IgD-negative memory B cell (primary cell): ENCODE measurements around the gene NOX4. TPM values are rescaled to one million over a fixed set of nuclear protein-coding genes. Genes with fewer than 3 reads are reported as not detected.
A peak's percentile ranks its signal among the peaks of the same experiment; 100 is the strongest.
"Not testable (repeated sequence)": the region's sequence is repeated elsewhere in the genome, so short reads cannot be mapped to it uniquely, and the experiment has no call there.

ENCODE experiments used
- H3K27ac Mint-ChIP-seq, 3 donors: one replicate each; pipeline ENCODE4 v1.8.0; 2020 to 2022; ENCODE audit warnings: mild to moderate bottlenecking in 3 of 3, mixed read lengths in 3 of 3, moderate library complexity in 1 of 3
- H3K27me3 Mint-ChIP-seq: one replicate; pipeline ENCODE4 v1.8.0; 2021; ENCODE audit warnings: mixed read lengths
- H3K36me3 Mint-ChIP-seq: one replicate; pipeline ENCODE4 v1.8.0; 2020; ENCODE audit warnings: mild to moderate bottlenecking, mixed read lengths
- H3K4me1 Mint-ChIP-seq, 3 donors: one replicate each; pipeline ENCODE4 v1.8.0; 2020 to 2022; ENCODE audit warnings: mixed read lengths in 3 of 3, mild to moderate bottlenecking in 1 of 3
- H3K4me3 Mint-ChIP-seq, 4 donors: one replicate each; pipeline ENCODE4 v1.8.0; 2020 to 2022; ENCODE audit warnings: mild to moderate bottlenecking in 4 of 4, mixed read lengths in 4 of 4, moderate library complexity in 3 of 4
- H3K9me3 Mint-ChIP-seq, 3 donors: one replicate each; pipeline ENCODE4 v1.8.0; 2020 to 2021; ENCODE audit warnings: mixed read lengths in 3 of 3, mild to moderate bottlenecking in 1 of 3
- polyA plus RNA-seq: library from polyadenylated mRNA; unstranded; fragments of 300-500 nt; fragmentation: Illumina TruSeq; gene quantifications from one replicate; pipeline ENCODE4 v1.2.3, GENCODE V29; 2021

NOX4 gene
- polyA plus RNA-seq, 1 donor from 2014 or later: not detected

DNA sequence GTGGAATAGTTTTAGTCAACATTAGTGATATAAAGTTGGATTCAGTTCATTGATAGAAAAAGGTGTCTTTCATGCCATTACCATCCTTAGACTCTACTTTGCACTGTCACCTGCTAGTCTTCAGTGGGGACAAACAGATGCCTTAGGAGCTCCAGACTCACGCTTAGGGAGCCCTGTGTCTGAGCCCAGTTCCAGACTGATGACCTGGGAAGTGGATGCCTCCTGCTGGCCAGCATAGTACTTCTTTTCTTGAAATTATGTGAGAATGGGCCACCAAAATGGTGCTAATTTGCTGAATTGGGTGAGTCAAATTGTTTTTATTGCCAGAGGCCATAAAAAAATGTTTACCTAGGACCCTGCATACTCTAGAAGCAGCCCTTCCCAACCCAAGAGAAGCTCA, 53.9 kb downstream of the NOX4 start:
- Mint-ChIP-seq H3K27me3 (no peaks in the 10 kb centered on the region), H3K4me3 (no peak overlapping the region), H3K36me3 (no peaks in the 10 kb centered on the region)

DNA sequence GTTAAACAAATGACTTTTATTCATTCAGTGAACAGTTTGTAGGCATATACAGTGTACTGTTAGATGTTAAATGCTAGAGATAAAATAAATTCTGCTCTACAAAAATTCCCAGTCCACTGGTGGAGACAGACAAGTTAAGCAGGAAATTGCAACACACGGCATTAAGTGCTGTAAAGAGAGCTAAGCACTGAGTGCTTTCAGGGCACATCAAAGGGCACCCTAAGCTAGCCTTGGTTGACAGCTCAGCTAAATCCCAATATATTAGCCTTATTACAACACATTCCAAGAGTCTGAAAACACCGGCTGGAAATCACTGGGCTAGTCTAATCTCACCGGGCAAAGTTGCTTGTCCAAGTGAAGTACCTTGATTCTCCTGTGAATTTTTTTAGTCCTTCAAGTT, 55.1 kb downstream of the NOX4 start:
- H3K4me1 Mint-ChIP-seq: no peaks in the 10 kb centered on the region
- H3K9me3 Mint-ChIP-seq: peaks cover 0 to 3% (median 0%) of the 10 kb centered on the region in 3 donors
- no peak overlapping the region for H3K27ac Mint-ChIP-seq
- no peaks in the 10 kb centered on the region for H3K36me3 Mint-ChIP-seq
- H3K27me3 Mint-ChIP-seq: no peaks in the 10 kb centered on the region
- no peak overlapping the region for H3K4me3 Mint-ChIP-seq

More for the DNA sequence above, 53.9 kb downstream of the NOX4 start:
- Mint-ChIP-seq H3K9me3 (peaks cover 0 to 3% (median 0%) of the 10 kb centered on the region in 3 donors), H3K4me1 (no peaks in the 10 kb centered on the region), H3K27ac (no peak overlapping the region)

DNA sequence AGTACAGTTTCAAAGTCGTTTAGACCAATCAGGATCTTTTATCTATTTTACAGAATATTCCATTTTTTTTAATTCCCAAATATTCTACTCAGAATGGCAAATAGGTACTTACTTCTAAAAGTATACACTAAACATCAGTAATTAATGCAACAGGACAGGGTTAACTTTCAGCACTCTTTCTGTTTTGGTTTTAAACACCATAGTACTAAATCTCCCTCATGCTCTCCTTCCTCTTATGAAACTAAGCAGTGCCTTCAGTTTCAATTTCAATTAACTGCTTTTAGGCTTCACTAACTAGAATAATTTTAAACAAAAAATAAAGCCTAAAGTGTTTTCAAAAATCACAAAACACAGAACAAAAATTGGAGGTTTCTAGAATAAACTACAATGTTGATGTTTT, 57.9 kb downstream of the NOX4 start:
- no peaks in the 10 kb centered on the region for H3K27me3 Mint-ChIP-seq
- H3K27ac Mint-ChIP-seq: no peak overlapping the region
- H3K4me3 Mint-ChIP-seq: no peak overlapping the region
- peaks cover 0 to 3% (median 2%) of the 10 kb centered on the region in 3 donors for H3K9me3 Mint-ChIP-seq
- H3K36me3 Mint-ChIP-seq: no peaks in the 10 kb centered on the region
- H3K4me1 Mint-ChIP-seq: no peaks in the 10 kb centered on the region

DNA sequence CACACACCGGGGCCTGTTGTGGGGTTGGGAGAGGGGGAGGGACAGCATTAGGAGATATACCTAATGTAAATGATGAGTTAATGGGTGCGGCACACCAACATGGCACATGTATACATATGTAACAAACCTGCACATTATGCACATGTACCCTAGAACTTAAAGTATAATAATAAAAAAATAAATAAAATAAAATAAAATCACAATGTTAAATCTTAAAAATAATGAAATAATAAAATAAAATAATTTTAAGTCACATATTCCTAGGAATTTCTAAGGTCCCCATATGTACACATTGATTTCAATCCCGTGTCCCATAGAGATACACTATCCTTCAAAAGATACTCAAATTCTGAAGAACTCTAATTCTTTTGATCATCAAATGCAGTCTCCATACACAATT, 59.0 kb downstream of the NOX4 start:
- not testable (repeated sequence) for H3K27me3 Mint-ChIP-seq, H3K4me1 Mint-ChIP-seq, H3K4me3 Mint-ChIP-seq, H3K9me3 Mint-ChIP-seq, H3K36me3 Mint-ChIP-seq, H3K27ac Mint-ChIP-seq

DNA sequence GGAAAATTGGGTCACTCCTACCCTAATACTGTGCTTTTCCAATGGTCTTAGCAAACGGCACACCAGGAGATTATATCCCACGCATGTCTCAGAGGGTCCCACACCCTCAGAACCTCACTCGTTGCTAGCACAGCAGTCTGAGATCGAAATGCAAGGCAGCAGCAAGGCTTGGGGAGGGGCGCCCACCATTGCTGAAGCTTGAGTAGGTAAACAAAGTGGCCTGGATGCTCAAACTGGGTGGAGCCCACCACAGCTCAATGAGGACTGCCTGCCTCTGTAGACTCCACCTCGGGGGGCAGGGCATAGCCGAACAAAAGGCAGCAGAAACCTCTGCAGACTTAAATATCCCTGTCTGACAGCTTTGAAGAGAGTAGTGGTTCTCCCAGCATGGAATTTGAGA, 64.7 kb downstream of the NOX4 start:
- H3K4me1 Mint-ChIP-seq, H3K27me3 Mint-ChIP-seq, H3K4me3 Mint-ChIP-seq, H3K27ac Mint-ChIP-seq, H3K36me3 Mint-ChIP-seq, H3K9me3 Mint-ChIP-seq: not testable (repeated sequence)

DNA sequence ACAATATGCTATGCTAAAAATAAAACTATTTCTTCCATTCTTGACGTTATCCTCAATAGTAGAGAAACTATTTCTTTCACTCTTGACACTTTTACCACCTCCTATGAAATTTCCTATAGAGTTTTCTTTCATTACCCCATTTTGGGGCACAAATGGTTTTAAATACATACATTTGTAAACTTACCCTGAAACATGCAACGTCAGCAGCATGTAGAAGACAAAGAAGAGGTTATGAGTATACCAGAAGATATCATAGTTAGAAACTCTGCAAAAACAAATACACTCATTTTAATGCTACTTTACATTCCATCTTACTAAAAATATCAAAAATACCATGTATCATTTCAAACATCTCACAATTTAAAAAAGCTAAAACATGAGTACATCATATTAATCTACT, 69.5 kb downstream of the NOX4 start:
- H3K36me3 Mint-ChIP-seq: no peaks in the 10 kb centered on the region
- H3K27me3 Mint-ChIP-seq: no peaks in the 10 kb centered on the region
- no peak overlapping the region for H3K4me3 Mint-ChIP-seq
- no peak overlapping the region for H3K27ac Mint-ChIP-seq
- H3K4me1 Mint-ChIP-seq: no peaks in the 10 kb centered on the region
- H3K9me3 Mint-ChIP-seq: peaks cover 0 to 4% (median 2%) of the 10 kb centered on the region in 3 donors

DNA sequence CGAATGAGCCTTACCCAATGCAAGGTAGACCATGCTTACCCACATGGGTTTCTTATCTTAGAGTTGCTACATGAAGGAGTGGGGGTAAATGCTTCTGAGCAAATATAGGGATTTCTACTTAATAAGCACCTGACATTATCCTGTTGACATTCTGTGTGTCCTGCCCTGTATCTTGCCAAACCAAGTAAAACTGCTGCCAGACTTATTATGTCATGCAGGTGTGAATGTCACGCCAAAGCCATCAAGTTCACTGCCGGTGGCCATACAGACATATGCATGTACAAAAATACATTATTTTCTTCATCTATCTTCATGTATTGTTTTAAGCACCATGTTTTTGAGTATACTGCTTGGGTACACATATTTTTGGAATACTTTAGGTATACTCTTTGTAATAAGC, 70.2 kb downstream of the NOX4 start:
- Mint-ChIP-seq H3K4me3 (no peak overlapping the region), H3K9me3 (peaks cover 0 to 2% (median 2%) of the 10 kb centered on the region in 3 donors), H3K4me1 (no peaks in the 10 kb centered on the region), H3K27ac (no peak overlapping the region), H3K36me3 (no peaks in the 10 kb centered on the region), H3K27me3 (no peaks in the 10 kb centered on the region)

DNA sequence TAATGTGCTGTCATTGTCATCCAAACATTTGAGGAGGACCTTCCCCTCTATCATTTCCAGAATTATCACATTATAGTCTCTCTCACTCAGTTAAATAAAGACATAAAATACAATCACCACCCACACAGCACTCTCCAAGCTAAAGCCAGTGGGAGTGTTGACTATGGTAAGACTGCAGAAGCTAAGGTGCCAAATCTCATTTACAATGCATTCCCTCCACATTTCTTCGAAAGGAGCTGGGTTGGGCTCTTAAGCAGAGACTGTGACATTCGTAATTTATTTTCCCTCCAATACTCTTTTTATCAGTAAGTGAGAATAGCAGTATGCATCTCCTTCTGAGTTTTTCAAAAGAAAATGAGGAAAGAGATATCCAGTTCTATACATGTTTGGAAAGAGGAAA, 74.2 kb downstream of the NOX4 start:
- Mint-ChIP-seq H3K4me3 (no peak overlapping the region), H3K27me3 (no peaks in the 10 kb centered on the region), H3K36me3 (no peaks in the 10 kb centered on the region), H3K4me1 (no peaks in the 10 kb centered on the region), H3K9me3 (peaks cover 2 to 3% (median 3%) of the 10 kb centered on the region in 3 donors), H3K27ac (no peak overlapping the region)

DNA sequence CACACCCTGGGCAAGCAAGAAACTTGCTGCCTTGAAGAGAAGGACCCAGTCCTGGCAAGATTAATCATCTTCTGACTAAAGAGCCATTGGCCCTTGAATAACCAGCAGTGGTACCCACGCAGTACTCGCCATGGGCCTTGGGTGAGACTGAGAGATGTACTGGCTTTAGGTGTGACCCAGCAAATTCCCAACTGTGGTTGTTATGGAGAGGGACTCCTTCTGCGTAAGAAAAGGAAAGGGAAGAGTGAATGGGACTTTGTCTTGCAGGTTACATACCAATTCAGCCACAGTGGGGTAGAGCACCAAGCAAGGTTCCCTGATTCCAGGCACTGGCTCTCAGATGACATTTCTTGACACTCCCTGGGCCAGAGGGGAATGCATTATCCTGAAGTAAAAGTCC, 80.1 kb downstream of the NOX4 start:
- H3K27me3 Mint-ChIP-seq, H3K27ac Mint-ChIP-seq, H3K9me3 Mint-ChIP-seq, H3K36me3 Mint-ChIP-seq, H3K4me1 Mint-ChIP-seq, H3K4me3 Mint-ChIP-seq: not testable (repeated sequence)

DNA sequence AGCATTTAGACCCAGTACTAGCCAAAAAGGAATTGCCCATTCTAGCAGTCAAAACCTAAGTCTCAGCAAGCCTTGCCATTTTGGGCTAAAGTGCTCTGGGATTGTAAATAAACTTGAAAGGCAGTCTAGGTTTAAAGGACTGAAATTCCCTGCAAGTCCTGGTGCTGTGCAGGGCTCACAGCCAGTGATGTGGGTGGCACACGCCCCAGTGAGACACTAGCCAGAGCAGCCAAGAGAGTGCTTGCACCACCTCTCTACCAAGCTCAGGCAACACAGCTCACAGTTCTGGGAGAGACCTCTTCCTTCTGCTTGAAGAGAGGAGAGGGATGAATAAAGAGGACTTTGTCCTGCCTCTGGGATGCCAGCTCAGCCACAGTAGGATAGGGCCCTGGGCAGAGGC, 80.5 kb downstream of the NOX4 start:
- H3K9me3 Mint-ChIP-seq, H3K27ac Mint-ChIP-seq: not testable (repeated sequence)

DNA sequence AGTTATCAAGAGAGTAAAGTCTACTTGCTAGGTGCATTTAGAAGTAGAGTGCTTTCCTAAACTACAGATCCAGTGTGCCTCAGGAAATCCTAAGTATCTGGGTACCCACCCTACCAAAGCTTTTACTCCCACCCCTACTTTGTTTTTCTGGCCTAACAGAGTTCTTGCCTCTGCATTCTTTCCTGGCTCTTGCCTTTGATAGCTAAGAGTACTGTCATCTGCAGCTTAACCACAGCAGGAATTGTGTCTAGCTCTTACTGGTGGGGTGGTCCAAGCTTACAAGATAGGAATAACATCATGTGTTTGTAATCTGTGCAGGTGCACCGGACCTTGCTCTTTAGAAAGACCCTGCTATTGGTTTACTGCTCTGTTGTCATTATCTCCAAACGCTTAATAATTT, 82.7 kb downstream of the NOX4 start:
- H3K9me3 Mint-ChIP-seq, H3K27me3 Mint-ChIP-seq, H3K4me1 Mint-ChIP-seq, H3K4me3 Mint-ChIP-seq, H3K36me3 Mint-ChIP-seq, H3K27ac Mint-ChIP-seq: not testable (repeated sequence)

More for the DNA sequence above, 80.5 kb downstream of the NOX4 start:
- H3K36me3 Mint-ChIP-seq, H3K27me3 Mint-ChIP-seq, H3K4me3 Mint-ChIP-seq, H3K4me1 Mint-ChIP-seq: not testable (repeated sequence)

DNA sequence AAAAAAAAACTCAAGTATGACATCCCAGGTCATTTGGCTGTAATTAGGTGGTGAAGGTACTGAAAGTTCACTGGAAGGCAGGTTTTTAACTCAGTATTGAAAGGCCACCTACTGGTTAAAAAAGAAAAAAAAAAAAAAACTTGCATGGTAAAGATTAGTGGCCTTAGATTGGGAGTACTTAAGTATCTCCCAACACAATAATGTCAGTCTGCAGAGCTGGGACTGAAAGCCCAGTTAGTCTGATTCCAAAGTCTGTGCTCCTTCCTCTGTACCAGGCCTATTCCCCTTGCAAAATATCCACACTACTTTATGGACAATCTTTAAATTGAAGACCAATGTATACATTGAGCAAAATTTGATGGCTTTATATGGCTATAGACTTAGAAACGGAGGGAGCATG, 85.5 kb downstream of the NOX4 start:
- H3K27me3 Mint-ChIP-seq: no peaks in the 10 kb centered on the region
- no peak overlapping the region for H3K27ac Mint-ChIP-seq
- peaks cover 0 to 3% (median 0%) of the 10 kb centered on the region in 3 donors for H3K9me3 Mint-ChIP-seq
- no peaks in the 10 kb centered on the region for H3K4me1 Mint-ChIP-seq
- H3K36me3 Mint-ChIP-seq: no peaks in the 10 kb centered on the region
- H3K4me3 Mint-ChIP-seq: no peak overlapping the region

DNA sequence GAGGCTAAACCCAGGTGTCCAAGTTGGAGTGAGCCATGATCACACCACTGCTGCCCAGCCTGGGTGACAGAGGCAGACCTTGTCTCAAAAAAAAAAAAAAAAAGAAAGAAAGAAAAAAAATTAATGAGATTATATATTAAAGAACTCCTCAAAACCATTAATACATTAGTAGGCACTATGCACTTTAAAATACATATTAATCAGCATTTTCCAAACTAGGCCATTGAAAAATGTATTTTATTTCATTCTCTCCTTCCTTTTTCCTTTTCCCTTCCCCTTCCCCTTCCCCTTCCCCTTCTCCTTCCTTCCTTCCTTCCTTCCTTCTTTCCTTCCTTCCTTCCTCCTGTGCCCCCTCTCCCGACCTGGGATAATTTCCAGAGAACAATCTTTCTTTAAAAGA, 99.5 kb downstream of the NOX4 start:
- H3K27me3 Mint-ChIP-seq, H3K36me3 Mint-ChIP-seq, H3K27ac Mint-ChIP-seq, H3K9me3 Mint-ChIP-seq, H3K4me1 Mint-ChIP-seq, H3K4me3 Mint-ChIP-seq: not testable (repeated sequence)

DNA sequence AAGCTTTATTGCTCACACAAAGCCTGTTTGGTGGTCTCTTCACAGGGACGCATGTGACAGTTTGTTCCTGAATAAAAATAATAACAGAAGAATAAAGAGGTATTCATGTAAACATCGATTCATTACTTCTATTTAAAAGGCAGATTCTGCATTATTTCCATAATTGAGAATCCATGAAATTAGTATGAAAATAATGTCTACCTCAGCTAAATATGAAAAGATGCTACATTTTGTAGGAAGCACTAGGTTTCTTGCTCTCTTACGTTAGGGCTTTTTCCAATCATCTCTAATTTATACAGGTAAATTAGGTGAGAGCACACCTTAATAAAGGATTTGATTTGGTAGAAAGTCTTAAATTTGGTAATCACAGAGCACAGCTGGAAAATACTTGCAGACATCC, 103.7 kb downstream of the NOX4 start:
- not testable (repeated sequence) for H3K9me3 Mint-ChIP-seq, H3K27me3 Mint-ChIP-seq, H3K4me1 Mint-ChIP-seq, H3K36me3 Mint-ChIP-seq, H3K4me3 Mint-ChIP-seq, H3K27ac Mint-ChIP-seq

DNA sequence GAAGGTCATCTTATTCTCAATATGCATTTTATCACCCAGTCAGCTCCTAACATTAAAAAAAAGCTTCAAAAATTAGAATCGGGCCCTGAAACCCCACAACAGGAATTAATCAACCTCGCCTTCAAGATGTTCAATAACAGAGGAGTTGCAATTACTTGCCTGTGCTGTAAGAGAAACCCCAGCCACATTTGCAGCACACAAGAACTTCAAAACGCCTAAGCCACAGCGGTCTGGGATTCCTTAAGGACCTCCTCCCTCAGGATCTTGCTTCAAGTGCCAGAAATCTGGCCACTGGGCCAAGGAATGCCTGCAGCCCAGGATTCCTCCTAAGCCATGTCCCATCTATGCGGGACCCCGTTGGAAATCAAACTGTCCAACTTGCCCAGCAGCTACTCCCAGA, 108.2 kb downstream of the NOX4 start:
- H3K27ac Mint-ChIP-seq, H3K27me3 Mint-ChIP-seq, H3K4me1 Mint-ChIP-seq, H3K36me3 Mint-ChIP-seq: not testable (repeated sequence)
- Mint-ChIP-seq H3K4me3 (peak overlapping the region in 1 of 4 donors; percentile 37), H3K9me3 (peaks cover 0 to 21% (median 4%) of the 10 kb centered on the region in 3 donors)

DNA sequence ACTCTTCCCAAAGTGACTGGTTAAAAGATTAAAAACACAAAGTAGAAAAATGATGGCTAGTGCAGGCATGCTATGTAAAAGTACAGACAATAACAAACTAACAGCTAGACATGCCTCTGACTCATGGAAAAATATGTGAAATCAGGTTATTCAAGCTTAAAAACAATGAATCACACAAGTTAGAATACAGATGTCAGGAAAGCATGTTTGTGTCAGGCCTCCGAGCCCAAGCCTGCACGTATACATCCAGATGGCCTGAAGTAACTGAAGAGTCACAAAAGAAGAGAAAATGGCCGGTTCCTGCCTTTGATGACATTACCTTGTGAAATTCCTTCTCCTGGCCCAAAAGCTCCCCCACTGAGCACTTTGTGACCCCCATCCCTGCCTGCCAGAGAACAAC, 110.1 kb downstream of the NOX4 start:
- Mint-ChIP-seq H3K4me1 (no peaks in the 10 kb centered on the region), H3K36me3 (peaks cover 1% of the 10 kb centered on the region), H3K27ac (no peak overlapping the region)

More for the DNA sequence above, 110.1 kb downstream of the NOX4 start:
- no peak overlapping the region for H3K4me3 Mint-ChIP-seq
- H3K9me3 Mint-ChIP-seq: peaks cover 2 to 23% (median 4%) of the 10 kb centered on the region in 3 donors
- H3K27me3 Mint-ChIP-seq: no peaks in the 10 kb centered on the region
